ENCODE measurements around the gene NPIPB8.
"Not testable (repeated sequence)": the region's sequence is repeated elsewhere in the genome, so short reads cannot be mapped to it uniquely, and the experiment has no call there.

DNA sequence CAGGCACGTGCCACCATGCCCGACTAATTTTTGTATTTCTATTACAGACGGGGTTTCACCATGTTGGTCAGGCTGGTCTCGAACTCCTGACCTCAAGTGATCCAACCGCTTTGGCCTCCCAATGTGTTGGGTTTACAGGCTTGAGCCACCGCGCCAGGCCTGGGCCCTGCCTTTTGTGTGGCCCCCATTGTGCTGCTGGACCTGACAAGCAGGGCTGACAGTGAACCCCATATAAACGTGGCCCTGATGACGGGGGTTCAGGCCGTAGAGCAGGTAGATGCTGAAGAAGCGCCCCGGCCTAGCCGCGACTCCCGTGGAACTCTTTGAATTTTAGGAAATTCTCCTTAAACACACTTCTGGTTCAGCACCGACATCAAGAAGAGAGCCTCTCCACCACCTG is 23.3 kb upstream of the NPIPB8 start:
- TF ChIP-seq, protein P1, sequence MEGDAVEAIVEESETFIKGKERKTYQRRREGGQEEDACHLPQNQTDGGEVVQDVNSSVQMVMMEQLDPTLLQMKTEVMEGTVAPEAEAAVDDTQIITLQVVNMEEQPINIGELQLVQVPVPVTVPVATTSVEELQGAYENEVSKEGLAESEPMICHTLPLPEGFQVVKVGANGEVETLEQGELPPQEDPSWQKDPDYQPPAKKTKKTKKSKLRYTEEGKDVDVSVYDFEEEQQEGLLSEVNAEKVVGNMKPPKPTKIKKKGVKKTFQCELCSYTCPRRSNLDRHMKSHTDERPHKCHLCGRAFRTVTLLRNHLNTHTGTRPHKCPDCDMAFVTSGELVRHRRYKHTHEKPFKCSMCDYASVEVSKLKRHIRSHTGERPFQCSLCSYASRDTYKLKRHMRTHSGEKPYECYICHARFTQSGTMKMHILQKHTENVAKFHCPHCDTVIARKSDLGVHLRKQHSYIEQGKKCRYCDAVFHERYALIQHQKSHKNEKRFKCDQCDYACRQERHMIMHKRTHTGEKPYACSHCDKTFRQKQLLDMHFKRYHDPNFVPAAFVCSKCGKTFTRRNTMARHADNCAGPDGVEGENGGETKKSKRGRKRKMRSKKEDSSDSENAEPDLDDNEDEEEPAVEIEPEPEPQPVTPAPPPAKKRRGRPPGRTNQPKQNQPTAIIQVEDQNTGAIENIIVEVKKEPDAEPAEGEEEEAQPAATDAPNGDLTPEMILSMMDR (conservative IDR thresholded peaks at IDR 0.05 in 1 of 2, IDR thresholded peaks at IDR 0.05 in 1 of 2; ENCODE audit: low read depth in 1 of 2, low read length in 2 of 2) = not testable (repeated sequence)
- not testable (repeated sequence) for TF ChIP-seq EZH2 (IDR thresholded peaks at IDR 0.05; ENCODE audit: low read length, missing control alignments)
